Caco-2 (cell line): ENCODE measurements around the gene NR1D1. TPM values are rescaled to one million over a fixed set of nuclear protein-coding genes. Genes with fewer than 3 reads are reported as not detected.

Experiments
- BruUV-seq: library from RNA; stranded (reverse); fragments of 400-500 nt; replicated peaks from 2 replicates; lab custom pipeline; 2021; lab: Mats Ljungman, UMichigan
- CTCF ChIA-PET: fragments of 300-600 bp; sonication (Branson Sonifier 250); formaldehyde crosslinking; loops from one replicate; lab custom pipeline; 2022; ENCODE audit warnings: antibody characterized with exemption; lab: Charles Lee
- POLR2A ChIA-PET: fragments of 300-600 bp; sonication (Branson Sonifier 250); formaldehyde crosslinking; loops from one replicate; lab custom pipeline; 2022; ENCODE audit warnings: antibody characterized with exemption; lab: Charles Lee
- DNase-seq, 2 experiments: peaks; one replicate each; pipeline versions ENCODE4 v3.0.0 to v3.0.0-alpha.2; 2020 to 2022
- H3K27me3 ChIP-seq: replicated peaks from 2 replicates; pipeline ENCODE4 v1.6.0; 2011; ENCODE audit warnings: low read length; ENCODE audit not compliant: control insufficient read depth, insufficient read depth
- H3K36me3 ChIP-seq: 2 replicates; pipeline ENCODE4 v1.5.1; 2011; ENCODE audit warnings: low read length; ENCODE audit not compliant: control insufficient read depth, insufficient read depth
- H3K4me1 ChIP-seq: fragments of 250-450 bp; sonication (Bioruptor Pico); 2 replicates; pipeline ENCODE4 v1.5.1; 2020; ENCODE audit warnings: mild to moderate bottlenecking
- H3K4me3 ChIP-seq: 2 replicates; pipeline ENCODE4 v1.5.1; 2011; ENCODE audit warnings: low read depth, mild to moderate bottlenecking, control low read depth, low read length
- H3K9me3 ChIP-seq: fragments of 250-450 bp; sonication (Bioruptor Pico); 2 replicates; pipeline ENCODE4 v1.5.1; 2020; ENCODE audit warnings: mild to moderate bottlenecking, moderate library complexity
- H3K27ac Mint-ChIP-seq: one replicate; pipeline ENCODE4 v1.8.0; 2022; ENCODE audit warnings: mixed read lengths; ENCODE audit not compliant: unreplicated experiment
- H3K27me3 Mint-ChIP-seq: one replicate; pipeline ENCODE4 v1.8.0; 2022; ENCODE audit warnings: mixed read lengths; ENCODE audit not compliant: insufficient read depth, unreplicated experiment
- H3K36me3 Mint-ChIP-seq: one replicate; pipeline ENCODE4 v1.8.0; 2022; ENCODE audit warnings: mild to moderate bottlenecking, mixed read lengths; ENCODE audit not compliant: insufficient read depth, unreplicated experiment
- H3K4me1 Mint-ChIP-seq: one replicate; pipeline ENCODE4 v1.8.0; 2022; ENCODE audit warnings: low read depth, mixed read lengths; ENCODE audit not compliant: unreplicated experiment
- H3K4me3 Mint-ChIP-seq: one replicate; pipeline ENCODE4 v1.8.0; 2022; ENCODE audit warnings: mild to moderate bottlenecking, moderate library complexity, mixed read lengths; ENCODE audit not compliant: unreplicated experiment
- H3K9me3 Mint-ChIP-seq: one replicate; pipeline ENCODE4 v1.8.0; 2022; ENCODE audit warnings: mixed read lengths; ENCODE audit not compliant: unreplicated experiment
- intact Hi-C: fragments of 100-400 bp; cut with micrococcal nuclease; formaldehyde crosslinking; loops from one replicate; pipeline ENCODE4 v1.10.0; 2022; ENCODE audit not compliant: unreplicated experiment
- total RNA-seq: library from RNA; stranded (reverse); gene quantifications from 2 replicates; pipeline ENCODE4 v1.2.3, GENCODE V29; 2022
- TF ChIP-seq, protein P1 (sequence below), 2 experiments: fragments of 200-600 bp in 1 of 2; IDR thresholded peaks; 1 replicate in 1 of 2; 2 replicates in 1 of 2; pipeline versions ENCODE4 v1.5.1 to v1.8.0; 2011 to 2022; ENCODE audit warnings: antibody characterized with exemption in 1 of 2, control low read depth in 1 of 2, inconsistent platforms in 1 of 2, low read depth in 1 of 2, low read length in 1 of 2, mild to moderate bottlenecking in 1 of 2, moderate library complexity in 1 of 2; ENCODE audit not compliant: insufficient read depth in 1 of 2, severe bottlenecking in 1 of 2, unreplicated experiment in 1 of 2

The NR1D1 gene
- total RNA-seq, 1 experiment from 2014 or later: 8.9 TPM

DNA sequence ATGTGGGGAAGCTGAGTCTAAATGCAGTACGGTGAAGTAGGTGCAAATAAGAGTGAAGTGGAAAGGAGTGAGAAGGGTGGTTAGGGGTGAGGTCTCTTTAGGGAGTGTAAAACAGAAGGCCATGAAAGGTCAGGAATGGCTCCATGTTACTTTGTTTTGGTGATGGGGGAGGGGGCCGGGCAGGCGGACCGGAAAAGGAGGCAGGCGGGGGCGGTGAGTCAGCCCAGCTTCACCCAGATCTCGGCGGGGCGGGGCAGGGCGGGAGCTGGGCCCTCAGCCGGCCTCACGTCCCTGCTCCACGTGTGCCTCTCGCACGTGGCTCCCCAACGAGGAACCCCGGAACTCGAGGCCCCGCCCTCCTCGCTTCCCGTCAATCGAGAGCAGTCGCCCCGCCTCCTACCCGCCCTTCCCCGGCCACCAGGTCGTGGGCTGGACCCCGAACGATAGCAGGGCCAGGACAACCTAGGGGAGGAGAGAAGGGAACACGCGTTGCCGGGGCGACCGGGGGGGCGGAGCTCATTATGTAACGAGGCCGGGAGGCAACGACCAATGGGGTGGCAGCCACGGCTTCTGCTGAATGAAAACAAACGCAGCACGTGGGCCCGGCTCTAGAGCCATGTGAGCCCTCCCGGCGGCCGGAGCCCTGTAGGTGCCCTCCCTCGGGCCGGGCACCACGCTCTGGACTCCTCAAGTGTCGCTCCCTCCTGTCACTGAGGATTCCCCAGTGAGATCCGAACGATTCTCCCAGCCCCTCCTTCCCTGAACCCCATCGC lies 1.4 kb downstream of the NR1D1 start:
- H3K9me3 Mint-ChIP-seq: no peaks in the 10 kb centered on the region
- TF ChIP-seq, protein P1, sequence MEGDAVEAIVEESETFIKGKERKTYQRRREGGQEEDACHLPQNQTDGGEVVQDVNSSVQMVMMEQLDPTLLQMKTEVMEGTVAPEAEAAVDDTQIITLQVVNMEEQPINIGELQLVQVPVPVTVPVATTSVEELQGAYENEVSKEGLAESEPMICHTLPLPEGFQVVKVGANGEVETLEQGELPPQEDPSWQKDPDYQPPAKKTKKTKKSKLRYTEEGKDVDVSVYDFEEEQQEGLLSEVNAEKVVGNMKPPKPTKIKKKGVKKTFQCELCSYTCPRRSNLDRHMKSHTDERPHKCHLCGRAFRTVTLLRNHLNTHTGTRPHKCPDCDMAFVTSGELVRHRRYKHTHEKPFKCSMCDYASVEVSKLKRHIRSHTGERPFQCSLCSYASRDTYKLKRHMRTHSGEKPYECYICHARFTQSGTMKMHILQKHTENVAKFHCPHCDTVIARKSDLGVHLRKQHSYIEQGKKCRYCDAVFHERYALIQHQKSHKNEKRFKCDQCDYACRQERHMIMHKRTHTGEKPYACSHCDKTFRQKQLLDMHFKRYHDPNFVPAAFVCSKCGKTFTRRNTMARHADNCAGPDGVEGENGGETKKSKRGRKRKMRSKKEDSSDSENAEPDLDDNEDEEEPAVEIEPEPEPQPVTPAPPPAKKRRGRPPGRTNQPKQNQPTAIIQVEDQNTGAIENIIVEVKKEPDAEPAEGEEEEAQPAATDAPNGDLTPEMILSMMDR (IDR thresholded peaks at IDR 0.05; ENCODE audit: insufficient read depth in 1 of 2, low read depth in 1 of 2, low read length in 1 of 2, severe bottlenecking in 1 of 2, unreplicated experiment in 1 of 2): no peak
- Histone ChIP-seq H3K36me3 (no peaks in the 10 kb centered on the region), H3K4me3 (peak overlapping the region; percentile 59), H3K4me1 (peaks cover 37% of the 10 kb centered on the region), H3K27me3 (no peaks in the 10 kb centered on the region), H3K9me3 (no peaks in the 10 kb centered on the region)
- H3K36me3 Mint-ChIP-seq: peaks cover 43% of the 10 kb centered on the region
- H3K4me3 Mint-ChIP-seq: peak overlapping the region; percentile 94
- DNase-seq: peak; percentile 100
- H3K4me1 Mint-ChIP-seq: peaks cover 26% of the 10 kb centered on the region
- no TSS peak for BruUV-seq
- intact Hi-C loops: no loop called here
- H3K27me3 Mint-ChIP-seq: no peaks in the 10 kb centered on the region
- H3K27ac Mint-ChIP-seq: peak overlapping the region; percentile 92
- POLR2A ChIA-PET: interaction anchor here (0.5 to 6.3 kb wide), 8 partner anchors 14 to 120 kb away, joined by 3 to 166 read pairs (median 4); partner anchors contain the start of genes MED24, PSMD3 and WIPF2
- CTCF ChIA-PET: interaction anchor here (0.6 to 2.0 kb wide), 17 partner anchors 9 to 118 kb away, joined by 3 to 52 read pairs (median 6); partner anchors contain the start of genes MED24 and PSMD3

DNA sequence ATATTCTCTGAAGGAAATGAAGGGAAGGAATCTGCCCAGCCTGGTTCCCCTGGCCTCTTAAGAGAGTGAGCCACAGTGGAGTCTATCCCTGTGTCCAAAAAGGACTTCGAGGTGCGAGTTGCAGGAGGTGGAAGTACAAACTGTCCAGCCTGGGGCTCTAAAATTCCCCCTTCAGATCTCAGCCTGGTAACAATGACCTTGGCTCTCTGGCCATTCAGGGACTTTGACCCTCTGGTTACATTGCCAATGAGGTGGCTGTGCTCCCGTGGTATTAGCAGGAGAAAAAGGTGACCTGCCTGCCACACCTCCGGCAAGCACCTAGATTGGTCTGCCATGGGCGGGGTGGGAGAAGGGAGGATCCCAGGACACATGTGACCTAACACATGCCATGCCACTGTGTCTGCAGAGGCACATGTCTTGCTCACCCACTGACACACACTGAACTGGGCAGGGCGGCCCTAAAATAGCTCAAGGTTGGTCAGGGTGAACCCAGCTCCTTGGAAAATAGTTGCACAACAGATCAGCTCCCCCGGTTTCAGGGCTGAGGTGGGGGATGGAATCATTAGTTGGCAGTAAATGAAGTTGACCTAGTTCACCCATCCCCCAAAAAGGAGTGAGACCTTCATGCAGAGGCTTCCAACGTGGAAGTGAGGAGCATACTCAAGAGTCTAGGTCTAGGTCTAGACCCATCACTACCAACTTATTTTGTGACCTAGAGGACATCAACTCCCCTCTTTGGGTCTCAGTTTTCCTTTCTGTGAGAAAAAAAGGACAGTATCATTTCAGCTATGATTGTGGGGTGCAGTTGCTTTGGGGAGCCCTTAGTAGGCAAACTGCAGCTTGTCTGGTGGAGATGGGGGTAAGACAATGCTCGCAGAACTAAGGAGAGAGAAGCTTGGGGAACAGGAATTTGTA lies 2.2 kb downstream of the NR1D1 start:
- H3K4me3 Mint-ChIP-seq: peak overlapping the region; percentile 94
- ChIA-PET POLR2A (interaction anchor here (1.0 to 6.3 kb wide), 3 partner anchors 15 to 121 kb away, joined by 4 to 166 read pairs (median 4); partner anchors contain the start of gene WIPF2), CTCF (interaction anchor here (0.9 to 2.0 kb wide), 12 partner anchors 8 to 118 kb away, joined by 3 to 52 read pairs (median 6); partner anchors contain the start of gene PSMD3)
- no peaks in the 10 kb centered on the region for H3K9me3 Mint-ChIP-seq
- H3K27me3 Mint-ChIP-seq: no peaks in the 10 kb centered on the region
- peaks cover 2% of the 10 kb centered on the region; the same call in 1 of the 2 replicates for H3K36me3 ChIP-seq
- H3K27ac Mint-ChIP-seq: peak overlapping the region; percentile 92
- peaks cover 50% of the 10 kb centered on the region for H3K36me3 Mint-ChIP-seq
- H3K4me3 ChIP-seq: peak overlapping the region; percentile 59
- H3K4me1 ChIP-seq: peaks cover 31% of the 10 kb centered on the region
- H3K27me3 ChIP-seq: no peaks in the 10 kb centered on the region
- no TSS peak for BruUV-seq
- H3K4me1 Mint-ChIP-seq: peaks cover 23% of the 10 kb centered on the region
- no peaks in the 10 kb centered on the region for H3K9me3 ChIP-seq
- TF ChIP-seq, protein P1 (IDR thresholded peaks at IDR 0.05; ENCODE audit: insufficient read depth in 1 of 2, low read depth in 1 of 2, low read length in 1 of 2, severe bottlenecking in 1 of 2, unreplicated experiment in 1 of 2): no peak
- no peak for DNase-seq
- intact Hi-C loops: no loop called here

DNA sequence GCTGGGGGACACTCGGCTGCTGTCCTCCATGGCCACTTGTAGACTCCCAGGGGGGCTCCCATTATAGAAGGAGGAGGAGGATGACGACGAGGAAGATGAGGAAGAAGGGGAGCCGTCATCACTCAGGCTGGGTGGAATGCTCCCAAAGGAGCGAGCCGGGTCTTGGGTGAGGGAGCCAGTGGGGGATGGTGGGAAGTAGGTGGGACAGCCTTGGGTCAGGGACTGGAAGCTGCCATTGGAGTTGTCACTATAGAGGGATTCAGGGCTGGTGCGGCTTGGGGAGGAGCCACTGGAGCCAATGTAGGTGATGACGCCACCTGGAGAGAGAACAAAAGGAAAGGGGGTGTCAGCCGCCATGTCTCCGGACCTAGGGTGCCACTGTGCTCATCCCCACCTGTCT lies 3.3 kb downstream of the NR1D1 start:
- BruUV-seq: no TSS peak
- Mint-ChIP-seq H3K36me3 (peaks cover 50% of the 10 kb centered on the region), H3K4me3 (no peak overlapping the region), H3K27me3 (no peaks in the 10 kb centered on the region), H3K27ac (no peak overlapping the region), H3K4me1 (peaks cover 23% of the 10 kb centered on the region), H3K9me3 (no peaks in the 10 kb centered on the region)
- intact Hi-C loops: no loop called here
- POLR2A ChIA-PET: no interaction called here
- TF ChIP-seq, protein P1 (IDR thresholded peaks at IDR 0.05; ENCODE audit: insufficient read depth in 1 of 2, low read depth in 1 of 2, low read length in 1 of 2, severe bottlenecking in 1 of 2, unreplicated experiment in 1 of 2): no peak
- Histone ChIP-seq H3K36me3 (peaks cover 3% of the 10 kb centered on the region; the same call in 1 of the 2 replicates), H3K4me1 (peaks cover 24% of the 10 kb centered on the region), H3K27me3 (no peaks in the 10 kb centered on the region), H3K4me3 (no peak overlapping the region), H3K9me3 (no peaks in the 10 kb centered on the region)
- no peak for DNase-seq
- CTCF ChIA-PET: no interaction called here
